HG03103 (cell line): ENCODE measurements around the gene RNF115.
"Not testable (repeated sequence)": the region's sequence is repeated elsewhere in the genome, so short reads cannot be mapped to it uniquely, and the experiment has no call there.

ENCODE experiments used
- ATAC-seq: cut with Tn5 transposase; IDR thresholded peaks from one replicate; pipeline ENCODE4 v1.9.1; 2021; ENCODE audit warnings: low read depth; ENCODE audit not compliant: unreplicated experiment

Gene RNF115

GRCh38 chr1:145747398-145748247 lies 76.3 kb downstream of the RNF115 start:
- no peak for ATAC-seq

GRCh38 chr1:145740269-145740668 lies 83.6 kb downstream of the RNF115 start:
- ATAC-seq, result no peak

GRCh38 chr1:145736191-145736590 lies 87.7 kb downstream of the RNF115 start:
- no peak for ATAC-seq

GRCh38 chr1:145730900-145731299 lies 93.0 kb downstream of the RNF115 start:
- no peak for ATAC-seq

GRCh38 chr1:145730467-145730866 lies 93.4 kb downstream of the RNF115 start:
- ATAC-seq, result no peak

- no peak for ATAC-seq
These were observed 94.0 kb downstream of the RNF115 start for GRCh38 chr1:145729666-145730436.

GRCh38 chr1:145729196-145729595 lies 94.7 kb downstream of the RNF115 start:
- no peak for ATAC-seq

DNA sequence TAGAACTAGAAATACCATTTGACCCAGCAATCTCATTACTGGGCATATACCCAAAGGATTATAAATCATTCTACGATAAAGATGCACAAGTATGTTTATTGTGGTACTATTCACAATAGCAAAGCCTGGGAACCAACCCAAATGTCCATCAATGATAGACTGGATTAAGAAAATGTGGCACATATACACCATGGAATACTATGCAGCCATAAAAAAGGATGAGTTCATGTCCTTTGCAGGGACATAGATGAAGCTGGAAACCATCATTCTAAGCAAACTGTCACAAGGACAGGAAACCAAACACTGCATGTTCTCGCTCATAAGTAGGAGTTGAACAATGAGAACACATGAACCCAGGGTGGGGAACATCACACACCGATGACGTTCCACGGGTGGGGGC lies 97.7 kb downstream of the RNF115 start:
- not testable (repeated sequence) for ATAC-seq

- peak; percentile 63 for ATAC-seq
These were observed 102.8 kb downstream of the RNF115 start for GRCh38 chr1:145720878-145721671.

DNA sequence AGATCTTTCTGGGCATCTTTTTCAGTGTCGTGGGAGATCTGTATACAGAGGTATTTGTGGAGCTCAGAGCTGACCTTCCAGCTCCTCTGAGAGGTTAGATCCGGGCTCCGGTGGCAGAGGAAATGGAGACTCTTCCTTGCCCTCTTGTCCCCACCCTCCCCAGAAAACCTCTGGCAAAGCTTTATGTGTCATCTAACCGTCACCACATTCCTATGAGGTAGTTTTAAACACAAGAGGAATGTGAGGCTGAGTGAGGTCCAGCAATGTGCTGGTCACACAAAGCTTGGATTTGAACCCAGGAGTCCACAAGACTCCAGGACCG lies 103.4 kb downstream of the RNF115 start:
- ATAC-seq, result no peak

- no peak for ATAC-seq
These were observed 104.4 kb downstream of the RNF115 start, which contains the start of gene CD160 for GRCh38 chr1:145719230-145720079. Gene CD160 (plus strand): TSS chr1:145719499. CDS start chr1:145728328, 8,829 bp downstream.

GRCh38 chr1:145718465-145718864 lies 105.4 kb downstream of the RNF115 start:
- not testable (repeated sequence) for ATAC-seq

GRCh38 chr1:145717833-145718232 lies 106.1 kb downstream of the RNF115 start:
- ATAC-seq, result no peak

DNA sequence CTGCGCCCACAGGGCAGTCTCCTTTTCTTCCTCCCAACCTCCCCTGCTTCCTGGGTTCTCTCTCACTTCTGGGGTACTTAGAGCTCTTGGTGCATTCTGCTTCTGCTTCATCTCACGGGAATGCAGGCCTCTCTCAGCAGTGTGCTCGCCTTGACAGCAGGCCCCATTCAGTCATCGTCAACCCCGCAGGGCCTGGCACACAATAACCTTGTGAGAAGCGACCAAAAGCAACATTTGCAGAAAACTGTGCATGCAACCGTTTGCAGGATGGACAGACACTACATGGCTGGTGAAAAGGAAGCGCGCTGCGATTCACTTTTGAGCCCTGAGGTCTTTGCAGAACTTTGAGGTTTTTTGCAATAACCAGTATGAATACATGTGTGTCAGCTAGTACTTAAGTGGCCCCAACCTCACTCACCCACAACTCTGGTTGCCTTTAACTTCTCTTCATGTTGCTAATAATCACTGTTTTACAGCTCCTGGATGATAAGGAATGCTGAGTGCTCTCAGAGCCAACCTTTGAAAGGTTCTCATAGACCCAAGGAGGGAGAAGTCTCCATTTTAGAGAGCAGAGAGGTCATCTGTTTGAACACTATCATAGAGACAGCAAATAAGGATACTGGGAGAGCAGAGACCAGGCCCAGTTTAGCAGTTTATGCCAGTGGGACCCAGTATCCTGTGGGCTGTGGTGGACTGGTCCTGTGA lies 107.1 kb downstream of the RNF115 start:
- no peak for ATAC-seq

GRCh38 chr1:145714524-145715111 lies 109.3 kb downstream of the RNF115 start:
- ATAC-seq, result no peak

DNA sequence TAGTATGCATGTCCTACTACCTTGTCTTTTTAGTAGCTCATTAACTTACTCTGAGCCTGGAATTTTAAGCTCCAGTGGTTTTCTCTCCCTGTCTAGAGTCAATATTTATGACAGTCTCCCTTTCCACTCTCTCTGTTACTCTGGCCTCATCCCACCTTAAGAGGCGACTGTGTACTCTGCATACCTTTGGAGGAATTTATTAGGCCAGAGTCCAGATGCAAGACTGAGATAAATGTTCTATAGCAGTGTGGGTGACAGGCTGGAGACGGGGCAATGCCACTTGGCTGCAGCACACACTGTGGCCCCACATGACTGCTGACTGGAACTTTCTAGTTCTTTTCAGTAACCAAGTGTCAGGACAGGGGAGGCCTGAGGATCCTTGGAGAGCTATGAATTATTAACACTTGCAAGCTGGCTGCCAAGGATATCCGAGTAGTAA lies 112.7 kb downstream of the RNF115 start:
- ATAC-seq, result no peak

DNA sequence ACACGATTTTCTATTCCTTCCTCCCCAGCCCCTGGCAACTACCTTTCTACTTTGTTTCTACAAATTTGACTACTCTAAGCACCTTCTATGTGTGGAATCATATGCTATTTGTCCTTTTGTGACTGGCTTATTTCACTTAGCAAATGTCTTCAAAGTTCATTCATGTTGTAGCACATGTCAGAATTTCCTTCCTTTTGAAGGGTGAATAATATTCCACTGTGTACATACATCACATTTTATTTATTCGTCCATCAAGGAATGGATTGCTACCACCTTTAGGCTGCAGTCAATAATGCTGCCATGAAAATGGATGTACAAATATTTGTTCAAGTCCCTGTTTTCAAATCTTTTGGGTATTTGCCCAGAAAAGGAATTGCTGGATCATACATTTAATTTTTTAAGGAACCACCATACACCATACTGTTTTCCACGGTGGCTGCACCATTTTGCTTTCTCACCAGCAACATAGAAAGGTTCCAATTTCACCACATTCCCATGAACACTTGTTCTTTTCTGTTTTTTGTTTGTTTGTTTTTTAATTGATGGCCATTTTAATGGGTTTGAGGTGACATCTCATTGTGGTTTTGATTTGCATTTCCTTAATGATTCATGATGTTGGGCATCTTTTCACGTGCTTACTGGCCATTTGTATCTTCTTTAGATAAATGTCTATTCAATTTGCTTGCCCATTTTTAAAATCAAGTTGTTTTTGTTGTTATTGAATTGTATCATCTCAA lies 113.4 kb downstream of the RNF115 start:
- ATAC-seq, result no peak

DNA sequence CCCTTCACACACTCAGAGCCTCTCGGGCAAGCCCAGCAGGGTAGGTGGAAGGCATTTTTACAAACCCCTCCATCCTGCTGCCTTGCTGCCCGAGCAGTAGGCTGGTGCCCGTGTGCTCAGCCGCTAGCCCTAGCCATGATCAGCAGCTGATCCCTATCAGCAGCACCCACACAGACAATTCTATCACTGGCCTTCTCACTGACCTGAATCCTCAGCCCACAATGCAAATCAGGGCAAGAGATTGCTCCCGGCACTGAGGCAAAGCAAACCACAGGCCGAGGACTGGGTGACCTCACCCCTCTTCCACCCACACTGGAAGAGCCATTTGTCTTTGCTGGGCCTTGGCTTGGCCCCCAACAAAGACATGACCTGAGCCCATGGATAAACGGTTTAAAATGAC lies 115.8 kb downstream of the RNF115 start:
- ATAC-seq, result no peak
